Measurements from ENCODE around the gene PDCD7.
"Not testable (repeated sequence)": the region's sequence is repeated elsewhere in the genome, so short reads cannot be mapped to it uniquely, and the experiment has no call there.

PDCD7 gene

GRCh38 chr15:65130941-65131340 is 2.7 kb downstream of the PDCD7 start:
- in situ Hi-C loops (cut with MboI; ENCODE audit: low sequenced_read_pairs) = no loop called here

- in situ Hi-C loops (cut with MboI; ENCODE audit: low sequenced_read_pairs) = no loop called here
These were observed 18.1 kb downstream of the PDCD7 start for GRCh38 chr15:65115542-65115941.

- in situ Hi-C loops (cut with MboI; ENCODE audit: low sequenced_read_pairs) = no loop called here
These were observed 18.5 kb downstream of the PDCD7 start, which contains the start of gene UBAP1L for GRCh38 chr15:65115086-65115485. Gene UBAP1L (minus strand): TSS chr15:65115200. CDS start chr15:65106215, 8,985 bp downstream.

- in situ Hi-C loops (cut with MboI; ENCODE audit: low sequenced_read_pairs) = no loop called here
These were observed 22.8 kb downstream of the PDCD7 start for GRCh38 chr15:65110676-65111292.

- in situ Hi-C loops (cut with MboI; ENCODE audit: low sequenced_read_pairs) = no loop called here
These were observed 27.5 kb downstream of the PDCD7 start for GRCh38 chr15:65106011-65106590.

GRCh38 chr15:65105038-65105437 is 28.6 kb downstream of the PDCD7 start:
- in situ Hi-C loops (cut with MboI; ENCODE audit: low sequenced_read_pairs) = no loop called here

- in situ Hi-C loops (cut with MboI; ENCODE audit: low sequenced_read_pairs) = no loop called here
These were observed 30.7 kb downstream of the PDCD7 start for GRCh38 chr15:65102912-65103311.

GRCh38 chr15:65101891-65102708 is 31.5 kb downstream of the PDCD7 start:
- in situ Hi-C loops (cut with MboI; ENCODE audit: low sequenced_read_pairs) = no loop called here

- in situ Hi-C loops (cut with MboI; ENCODE audit: low sequenced_read_pairs) = no loop called here
These were observed 32.2 kb downstream of the PDCD7 start for GRCh38 chr15:65101411-65101890.

GRCh38 chr15:65100442-65100841 is 33.2 kb downstream of the PDCD7 start:
- in situ Hi-C loops (cut with MboI; ENCODE audit: low sequenced_read_pairs) = no loop called here

GRCh38 chr15:65099801-65100200 is 33.8 kb downstream of the PDCD7 start:
- in situ Hi-C loops (cut with MboI; ENCODE audit: low sequenced_read_pairs) = not testable (repeated sequence)

GRCh38 chr15:65099336-65099735 is 34.3 kb downstream of the PDCD7 start:
- in situ Hi-C loops (cut with MboI; ENCODE audit: low sequenced_read_pairs) = no loop called here

- in situ Hi-C loops (cut with MboI; ENCODE audit: low sequenced_read_pairs) = no loop called here
These were observed 35.9 kb downstream of the PDCD7 start for GRCh38 chr15:65097651-65098263.

- in situ Hi-C loops (cut with MboI; ENCODE audit: low sequenced_read_pairs) = no loop called here
These were observed 36.9 kb downstream of the PDCD7 start for GRCh38 chr15:65096481-65097385.

GRCh38 chr15:65095747-65096104 is 37.9 kb downstream of the PDCD7 start:
- in situ Hi-C loops (cut with MboI; ENCODE audit: low sequenced_read_pairs) = no loop called here

- in situ Hi-C loops (cut with MboI; ENCODE audit: low sequenced_read_pairs) = no loop called here
These were observed 38.4 kb downstream of the PDCD7 start for GRCh38 chr15:65095011-65095746.

GRCh38 chr15:65094294-65094995 is 39.2 kb downstream of the PDCD7 start:
- in situ Hi-C loops (cut with MboI; ENCODE audit: low sequenced_read_pairs) = no loop called here

- in situ Hi-C loops (cut with MboI; ENCODE audit: low sequenced_read_pairs) = not testable (repeated sequence)
These were observed 39.8 kb downstream of the PDCD7 start for GRCh38 chr15:65093793-65094170.
